ENCODE measurements around the gene SASS6.

Gene SASS6

GRCh38 chr1:100037927-100038659, 94.6 kb downstream of the SASS6 start:
- DNase-seq (ENCODE audit: low read depth): peak; percentile 90
- H3K4me3 ChIP-seq (ENCODE audit: low read depth, low read length): peak overlapping the region; percentile 89
- TF ChIP-seq, protein P1, sequence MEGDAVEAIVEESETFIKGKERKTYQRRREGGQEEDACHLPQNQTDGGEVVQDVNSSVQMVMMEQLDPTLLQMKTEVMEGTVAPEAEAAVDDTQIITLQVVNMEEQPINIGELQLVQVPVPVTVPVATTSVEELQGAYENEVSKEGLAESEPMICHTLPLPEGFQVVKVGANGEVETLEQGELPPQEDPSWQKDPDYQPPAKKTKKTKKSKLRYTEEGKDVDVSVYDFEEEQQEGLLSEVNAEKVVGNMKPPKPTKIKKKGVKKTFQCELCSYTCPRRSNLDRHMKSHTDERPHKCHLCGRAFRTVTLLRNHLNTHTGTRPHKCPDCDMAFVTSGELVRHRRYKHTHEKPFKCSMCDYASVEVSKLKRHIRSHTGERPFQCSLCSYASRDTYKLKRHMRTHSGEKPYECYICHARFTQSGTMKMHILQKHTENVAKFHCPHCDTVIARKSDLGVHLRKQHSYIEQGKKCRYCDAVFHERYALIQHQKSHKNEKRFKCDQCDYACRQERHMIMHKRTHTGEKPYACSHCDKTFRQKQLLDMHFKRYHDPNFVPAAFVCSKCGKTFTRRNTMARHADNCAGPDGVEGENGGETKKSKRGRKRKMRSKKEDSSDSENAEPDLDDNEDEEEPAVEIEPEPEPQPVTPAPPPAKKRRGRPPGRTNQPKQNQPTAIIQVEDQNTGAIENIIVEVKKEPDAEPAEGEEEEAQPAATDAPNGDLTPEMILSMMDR (conservative IDR thresholded peaks at IDR 0.05; ENCODE audit: low read depth, low read length): no peak

DNA sequence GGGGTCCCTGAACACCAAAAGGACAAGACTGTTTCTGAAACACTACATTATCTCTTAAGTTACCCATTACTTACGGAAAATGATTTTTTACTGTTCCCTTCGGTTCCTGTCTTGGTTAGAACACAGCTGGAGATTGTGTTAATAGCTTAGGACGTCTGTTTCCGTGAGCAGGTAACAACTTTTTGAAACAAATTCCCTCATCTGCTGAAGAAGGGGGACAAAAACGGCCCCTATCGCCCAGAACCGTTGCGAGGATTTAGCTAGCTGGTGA, 95.1 kb downstream of the SASS6 start:
- DNase-seq (ENCODE audit: low read depth): no peak
- peak overlapping the region; percentile 89 for H3K4me3 ChIP-seq (ENCODE audit: low read depth, low read length)
- TF ChIP-seq, protein P1 (conservative IDR thresholded peaks at IDR 0.05; ENCODE audit: low read depth, low read length): no peak

- TF ChIP-seq, protein P1 (conservative IDR thresholded peaks at IDR 0.05; ENCODE audit: low read depth, low read length): no peak
- peak; percentile 43 for DNase-seq (ENCODE audit: low read depth)
- H3K4me3 ChIP-seq (ENCODE audit: low read depth, low read length): peak overlapping the region; percentile 89
These were observed 95.7 kb downstream of the SASS6 start for GRCh38 chr1:100036718-100037655.

- H3K4me3 ChIP-seq (ENCODE audit: low read depth, low read length): no peak overlapping the region
- TF ChIP-seq, protein P1 (conservative IDR thresholded peaks at IDR 0.05; ENCODE audit: low read depth, low read length): no peak
- no peak for DNase-seq (ENCODE audit: low read depth)
These were observed 97.5 kb downstream of the SASS6 start for GRCh38 chr1:100035214-100035613.

DNA sequence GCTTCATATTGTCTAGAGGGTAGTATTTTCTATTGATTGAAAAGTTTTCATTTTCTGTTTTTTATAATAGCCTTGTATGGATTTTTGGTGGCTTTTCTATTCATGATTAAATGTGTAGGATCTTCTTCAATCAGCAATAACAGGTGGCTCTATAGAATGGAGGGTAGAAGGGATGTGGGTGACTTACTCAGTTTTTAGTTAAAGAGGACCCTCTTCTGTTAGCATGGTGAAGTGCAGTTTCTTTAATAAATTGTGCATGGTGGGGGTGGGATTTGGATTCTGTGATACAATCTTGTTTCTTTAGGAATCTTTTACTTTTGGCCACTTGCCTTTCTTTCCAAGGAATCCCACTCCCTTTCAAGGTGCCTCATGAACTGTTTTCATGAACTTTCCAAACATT, 98.3 kb downstream of the SASS6 start:
- TF ChIP-seq, protein P1 (conservative IDR thresholded peaks at IDR 0.05; ENCODE audit: low read depth, low read length): peak; percentile 58
- peak; percentile 69 for DNase-seq (ENCODE audit: low read depth)

More for the DNA sequence above, 98.3 kb downstream of the SASS6 start:
- H3K4me3 ChIP-seq (ENCODE audit: low read depth, low read length): no peak overlapping the region
